H9 (cell line): ENCODE results near the gene FAM81A. TPM values are rescaled to one million over a fixed set of nuclear protein-coding genes. Genes with fewer than 3 reads are reported as not detected.

Experiments
- DNase-seq: peaks from one replicate; pipeline ENCODE4 v3.0.0-alpha.2; 2017
- H2AFZ ChIP-seq: one replicate; pipeline ENCODE4 v1.6.1; 2013; ENCODE audit warnings: mild to moderate bottlenecking, low read length, control low read depth, moderate library complexity
- H2AK5ac ChIP-seq: 2 replicates; pipeline ENCODE4 v1.6.1; 2013; ENCODE audit warnings: low read length, control low read depth, mixed read lengths; ENCODE audit not compliant: insufficient read length
- H2BK120ac ChIP-seq: one replicate; pipeline ENCODE4 v1.6.1; 2013; ENCODE audit warnings: low read depth, mild to moderate bottlenecking, low read length, control low read depth, inconsistent platforms; ENCODE audit not compliant: poor library complexity, severe bottlenecking
- H2BK12ac ChIP-seq: 2 replicates; pipeline ENCODE4 v1.6.1; 2013; ENCODE audit warnings: low read length, control low read depth, mixed read lengths, low read depth; ENCODE audit not compliant: insufficient read length
- H2BK15ac ChIP-seq: 2 replicates; pipeline ENCODE4 v1.6.1; 2013; ENCODE audit warnings: low read depth, low read length, control low read depth
- H2BK20ac ChIP-seq: one replicate; pipeline ENCODE4 v1.6.1; 2013; ENCODE audit warnings: low read depth, mild to moderate bottlenecking, low read length, control low read depth, inconsistent platforms; ENCODE audit not compliant: poor library complexity, severe bottlenecking
- H2BK5ac ChIP-seq: 2 replicates; pipeline ENCODE4 v1.6.1; 2013; ENCODE audit warnings: low read length, control low read depth, mixed read lengths; ENCODE audit not compliant: insufficient read length
- H3K14ac ChIP-seq: 2 replicates; pipeline ENCODE4 v1.6.1; 2013; ENCODE audit warnings: low read length, control low read depth; ENCODE audit not compliant: insufficient read depth
- H3K18ac ChIP-seq: 2 replicates; pipeline ENCODE4 v1.6.1; 2013; ENCODE audit warnings: low read depth, mild to moderate bottlenecking, mixed read lengths, low read length, control low read depth; ENCODE audit not compliant: insufficient read length
- H3K23ac ChIP-seq: 2 replicates; pipeline ENCODE4 v1.6.1; 2013; ENCODE audit warnings: low read length, control low read depth, mixed read lengths, low read depth; ENCODE audit not compliant: insufficient read length
- H3K23me2 ChIP-seq: 2 replicates; pipeline ENCODE4 v1.6.1; 2013; ENCODE audit warnings: low read depth, mild to moderate bottlenecking, mixed read lengths, low read length, control low read depth; ENCODE audit not compliant: insufficient read length, poor library complexity, severe bottlenecking
- H3K27ac ChIP-seq: 2 replicates; pipeline ENCODE4 v1.5.1; 2013; ENCODE audit warnings: low read length, control low read depth, mixed read lengths, low read depth; ENCODE audit not compliant: insufficient read length
- H3K27me3 ChIP-seq: 2 replicates; pipeline ENCODE4 v1.6.1; 2013; ENCODE audit warnings: low read length, control low read depth, inconsistent platforms; ENCODE audit not compliant: insufficient read depth
- H3K4ac ChIP-seq: 2 replicates; pipeline ENCODE4 v1.6.1; 2013; ENCODE audit warnings: low read depth, mild to moderate bottlenecking, control low read depth, inconsistent platforms, low read length, moderate library complexity
- H3K4me1 ChIP-seq: 2 replicates; pipeline ENCODE4 v1.6.1; 2013; ENCODE audit warnings: low read length, control low read depth, inconsistent platforms; ENCODE audit not compliant: insufficient read depth
- H3K4me2 ChIP-seq: 2 replicates; pipeline ENCODE4 v1.6.1; 2013; ENCODE audit warnings: low read length, control low read depth, mixed read lengths; ENCODE audit not compliant: insufficient read length, insufficient read depth
- H3K56ac ChIP-seq: 2 replicates; pipeline ENCODE4 v1.6.1; 2013; ENCODE audit warnings: low read depth, mild to moderate bottlenecking, mixed read lengths, low read length, control low read depth; ENCODE audit not compliant: insufficient read length
- H3K79me1 ChIP-seq: 2 replicates; pipeline ENCODE4 v1.6.1; 2013; ENCODE audit warnings: low read depth, mild to moderate bottlenecking, moderate library complexity, low read length, control low read depth, inconsistent platforms; ENCODE audit not compliant: insufficient read depth, poor library complexity, severe bottlenecking
- H3K79me2 ChIP-seq: 2 replicates; pipeline ENCODE4 v1.6.1; 2013; ENCODE audit warnings: low read length, control low read depth, inconsistent platforms; ENCODE audit not compliant: insufficient read depth
- H3K9ac ChIP-seq: 2 replicates; pipeline ENCODE4 v1.6.1; 2013; ENCODE audit warnings: low read length, control low read depth, mixed read lengths; ENCODE audit not compliant: insufficient read length; ENCODE audit errors: extremely low read depth
- H3K9me3 ChIP-seq: one replicate; pipeline ENCODE4 v1.6.1; 2013; ENCODE audit warnings: low read depth, low read length, inconsistent platforms; ENCODE audit not compliant: control insufficient read depth
- H3T11ph ChIP-seq: one replicate; pipeline ENCODE4 v1.6.1; 2013; ENCODE audit warnings: mild to moderate bottlenecking, low read length, control low read depth, inconsistent platforms
- H4K20me1 ChIP-seq: one replicate; pipeline ENCODE4 v1.6.1; 2013; ENCODE audit not compliant: control insufficient read depth, insufficient read length, insufficient read depth
- H4K5ac ChIP-seq: 2 replicates; pipeline ENCODE4 v1.6.1; 2013; ENCODE audit warnings: low read depth, mild to moderate bottlenecking, mixed read lengths, low read length, control low read depth; ENCODE audit not compliant: insufficient read length
- H4K8ac ChIP-seq: replicated peaks from 2 replicates; pipeline ENCODE4 v1.6.1; 2013; ENCODE audit warnings: low read length, control low read depth, mixed read lengths, low read depth; ENCODE audit not compliant: insufficient read length
- H4K91ac ChIP-seq: 2 replicates; pipeline ENCODE4 v1.6.1; 2013; ENCODE audit warnings: low read depth, mild to moderate bottlenecking, moderate library complexity, mixed read lengths, low read length, control low read depth; ENCODE audit not compliant: insufficient read length
- H3K27ac Mint-ChIP-seq, 3 experiments: 2 replicates in 2 of 3; 3 replicates in 1 of 3; pipeline ENCODE4 v1.8.0; 2020 to 2021; ENCODE audit warnings: mixed read lengths in 3 of 3, mild to moderate bottlenecking in 1 of 3, moderate library complexity in 1 of 3
- H3K27me3 Mint-ChIP-seq: 2 replicates; pipeline ENCODE4 v1.8.0; 2021; ENCODE audit warnings: low read depth, mild to moderate bottlenecking, moderate library complexity, mixed read lengths
- H3K36me3 Mint-ChIP-seq, 3 experiments: 2 replicates in 2 of 3; 3 replicates in 1 of 3; pipeline ENCODE4 v1.8.0; 2020 to 2021; ENCODE audit warnings: low read depth in 3 of 3, mixed read lengths in 3 of 3; ENCODE audit not compliant: insufficient read depth in 1 of 3
- H3K4me1 Mint-ChIP-seq, 2 experiments: 2 replicates each; pipeline ENCODE4 v1.8.0; 2020; ENCODE audit warnings: mixed read lengths in 2 of 2
- H3K4me3 Mint-ChIP-seq, 2 experiments: 2 replicates in 1 of 2; 3 replicates in 1 of 2; pipeline ENCODE4 v1.8.0; 2020 to 2021; ENCODE audit warnings: mild to moderate bottlenecking in 2 of 2, mixed read lengths in 2 of 2, moderate library complexity in 1 of 2
- H3K9me3 Mint-ChIP-seq, 2 experiments: 2 replicates in 1 of 2; 3 replicates in 1 of 2; pipeline ENCODE4 v1.8.0; 2020; ENCODE audit warnings: mild to moderate bottlenecking in 2 of 2, mixed read lengths in 2 of 2, moderate library complexity in 1 of 2
- WGBS: extraction: QIAGEN DNeasy Blood & Tissue Kit; methylation state at CpG from one replicate; pipeline ENCODE4 v1.1.7; 2013; ENCODE audit warnings: missing lambda C conversion rate, low lambda C conversion rate, mixed read lengths; ENCODE audit not compliant: insufficient read length; ENCODE audit errors: extremely low coverage; 5-methylcytosine and 5-hydroxymethylcytosine counted together
- total RNA-seq: library from RNA; stranded (reverse); gene quantifications from 2 replicates; pipeline ENCODE4 v1.2.1, GENCODE V29; 2021
- TF ChIP-seq, protein P1 (sequence below): fragments of 200-600 bp; sonication (generic); conservative IDR thresholded peaks from 3 replicates; pipeline ENCODE4 v1.8.0; 2021; ENCODE audit warnings: antibody characterized with exemption, mild to moderate bottlenecking

FAM81A gene
- total RNA-seq, 1 experiment from 2014 or later, result 1.7 TPM

GRCh38 chr15:59398220-59398619 lies 39.8 kb upstream of the FAM81A start:
- no peaks in the 10 kb centered on the region for H3K79me2 ChIP-seq
- H3T11ph ChIP-seq, result no peak overlapping the region
- H2BK12ac ChIP-seq, result no peak overlapping the region
- H3K23ac ChIP-seq, result no peak overlapping the region
- H3K4me2 ChIP-seq, result no peak overlapping the region
- no peak overlapping the region for H4K91ac ChIP-seq
- no peak overlapping the region for H3K18ac ChIP-seq
- H3K56ac ChIP-seq, result no peak overlapping the region
- H3K9me3 Mint-ChIP-seq, result no peaks in the 10 kb centered on the region; a peak in 1 of 5 replicates
- no peak overlapping the region for H3K9ac ChIP-seq
- H3K36me3 Mint-ChIP-seq, result no peaks in the 10 kb centered on the region
- TF ChIP-seq, protein P1, sequence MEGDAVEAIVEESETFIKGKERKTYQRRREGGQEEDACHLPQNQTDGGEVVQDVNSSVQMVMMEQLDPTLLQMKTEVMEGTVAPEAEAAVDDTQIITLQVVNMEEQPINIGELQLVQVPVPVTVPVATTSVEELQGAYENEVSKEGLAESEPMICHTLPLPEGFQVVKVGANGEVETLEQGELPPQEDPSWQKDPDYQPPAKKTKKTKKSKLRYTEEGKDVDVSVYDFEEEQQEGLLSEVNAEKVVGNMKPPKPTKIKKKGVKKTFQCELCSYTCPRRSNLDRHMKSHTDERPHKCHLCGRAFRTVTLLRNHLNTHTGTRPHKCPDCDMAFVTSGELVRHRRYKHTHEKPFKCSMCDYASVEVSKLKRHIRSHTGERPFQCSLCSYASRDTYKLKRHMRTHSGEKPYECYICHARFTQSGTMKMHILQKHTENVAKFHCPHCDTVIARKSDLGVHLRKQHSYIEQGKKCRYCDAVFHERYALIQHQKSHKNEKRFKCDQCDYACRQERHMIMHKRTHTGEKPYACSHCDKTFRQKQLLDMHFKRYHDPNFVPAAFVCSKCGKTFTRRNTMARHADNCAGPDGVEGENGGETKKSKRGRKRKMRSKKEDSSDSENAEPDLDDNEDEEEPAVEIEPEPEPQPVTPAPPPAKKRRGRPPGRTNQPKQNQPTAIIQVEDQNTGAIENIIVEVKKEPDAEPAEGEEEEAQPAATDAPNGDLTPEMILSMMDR, result no peak
- no peak overlapping the region for H2AK5ac ChIP-seq
- no peak for DNase-seq
- H3K4ac ChIP-seq, result no peak overlapping the region
- WGBS, result no CpG with 5 or more reads among the region's 1 CpG
- H2BK20ac ChIP-seq, result no peak overlapping the region
- H3K4me1 Mint-ChIP-seq, result peaks cover 32 to 42% of the 10 kb centered on the region in 2 experiments
- H2BK5ac ChIP-seq, result no peak overlapping the region
- H3K27me3 ChIP-seq, result no peaks in the 10 kb centered on the region
- H3K14ac ChIP-seq, result no peak overlapping the region
- H2BK15ac ChIP-seq, result no peak overlapping the region
- H3K4me1 ChIP-seq, result peaks cover 2% of the 10 kb centered on the region; the same call in 1 of the 2 replicates
- H3K79me1 ChIP-seq, result no peaks in the 10 kb centered on the region
- no peak overlapping the region for H3K4me3 Mint-ChIP-seq
- no peak overlapping the region for H3K27ac ChIP-seq
- H4K8ac ChIP-seq, result no peak overlapping the region
- no peak overlapping the region for H2BK120ac ChIP-seq
- no peak overlapping the region for H3K27ac Mint-ChIP-seq
- no peaks in the 10 kb centered on the region for H3K9me3 ChIP-seq
- H3K23me2 ChIP-seq, result no peaks in the 10 kb centered on the region
- no peak overlapping the region for H4K5ac ChIP-seq
- H4K20me1 ChIP-seq, result no peaks in the 10 kb centered on the region
- no peak overlapping the region for H2AFZ ChIP-seq
- peaks cover 17% of the 10 kb centered on the region for H3K27me3 Mint-ChIP-seq
